K562 (cell line): ENCODE measurements around the gene CTXND1. TPM values are rescaled to one million over a fixed set of nuclear protein-coding genes. Genes with fewer than 3 reads are reported as not detected.
A peak's percentile ranks its signal among the peaks of the same experiment; 100 is the strongest.

Experiments
- AFF4 ChIP-seq: sonication (generic); formaldehyde crosslinking; IDR thresholded peaks from 2 replicates; pipeline ENCODE4 v1.8.0; 2023; ENCODE audit warnings: mild to moderate bottlenecking, missing genetic modification reagents
- ARID1B ChIP-seq: fragments of 450-650 bp; IDR thresholded peaks from 2 replicates; pipeline ENCODE4 v1.6.1; 2016; ENCODE audit warnings: antibody characterized with exemption, mild to moderate bottlenecking, inconsistent platforms
- CEBPZ ChIP-seq: fragments of 150-350 bp; IDR thresholded peaks from 2 replicates; pipeline ENCODE4 v1.6.1; 2014; ENCODE audit warnings: low read depth, mild to moderate bottlenecking, low read length, borderline replicate concordance
- CREB3 ChIP-seq: fragments of 450-650 bp; conservative IDR thresholded peaks from 2 replicates; pipeline ENCODE4 v1.6.1; 2016; ENCODE audit warnings: missing genetic modification characterization, low read depth, mild to moderate bottlenecking, missing compliant biosample characterization, moderate library complexity
- GABPA ChIP-seq: fragments of 200-800 bp; sonication (Bioruptor generic); conservative IDR thresholded peaks from 2 replicates; pipeline ENCODE4 v1.6.1; 2016; ENCODE audit warnings: low read depth, missing genetic modification characterization, missing compliant biosample characterization
- LEF1 ChIP-seq: fragments of 450-650 bp; IDR thresholded peaks from 2 replicates; pipeline ENCODE4 v1.6.1; 2016; ENCODE audit warnings: mild to moderate bottlenecking
- SMARCC2 ChIP-seq: fragments of 450-650 bp; IDR thresholded peaks from 2 replicates; pipeline ENCODE4 v1.6.1; 2017; ENCODE audit warnings: antibody characterized with exemption, moderate library complexity, mild to moderate bottlenecking, low read depth
- SPI1 ChIP-seq: IDR thresholded peaks from 2 replicates; pipeline ENCODE4 v1.6.1; 2011; ENCODE audit warnings: low read depth, low read length, control low read depth, borderline replicate concordance
- THAP12 ChIP-seq: fragments of 250-450 bp; sonication (Bioruptor Pico); IDR thresholded peaks from 2 replicates; pipeline ENCODE4 v1.9.0; 2021; ENCODE audit warnings: mild to moderate bottlenecking, inconsistent platforms
- ZNF518B ChIP-seq: fragments of 250-450 bp; sonication (Bioruptor Pico); IDR thresholded peaks from 2 replicates; pipeline ENCODE4 v1.5.0; 2021; ENCODE audit warnings: mild to moderate bottlenecking, moderate library complexity
- polyA plus RNA-seq, 8 experiments: library from polyadenylated mRNA; depleted of rRNA in 4 of 8; stranded (reverse) in 5 of 8; unstranded in 3 of 8; fragments of >200 nt; fragmentation: Nextera tagmentation in 2 of 8; fragmentation: Illumina TruSeq in 1 of 8; extraction: Ambion mirVana in 2 of 8; extraction: Trizol in 1 of 8; gene quantifications; 2 replicates each; pipeline versions ENCODE4 v1.2.1 to v1.2.3, GENCODE V29; 2011 to 2014; ENCODE audit warnings: inconsistent platforms in 1 of 8, missing spikeins in 1 of 8
- total RNA-seq, 7 experiments: library from RNA; depleted of rRNA in 6 of 7; stranded (reverse); fragments of >200 nt in 6 of 7; fragmentation: Illumina TruSeq in 2 of 7; extraction: Trizol in 2 of 7; gene quantifications; 2 replicates each; pipeline versions ENCODE4 v1.2.1 to v1.2.3, GENCODE V29; 2011 to 2021; ENCODE audit warnings: low replicate concordance in 1 of 7

CTXND1 gene
- total and polyA plus RNA-seq, 9 of the 15 experiments (the other 6 are each of a cell fraction or from before 2014, with no cell fraction given), result 0.04 TPM; not detected in 7

- TF ChIP-seq CREB3 (tag), result no peak
- TF ChIP-seq ARID1B, result peak; percentile 39; the same call in 1 of the 2 replicates
- no peak for TF ChIP-seq ZNF518B (CRISPR knock-in tag)
- TF ChIP-seq CEBPZ, result no peak
- no peak for TF ChIP-seq SMARCC2
- TF ChIP-seq AFF4 (CRISPR knock-in tag), result peak; percentile 58; the same call in 1 of the 2 replicates
- peak; percentile 42; the same call in 1 of the 2 replicates for TF ChIP-seq GABPA (tag)
- TF ChIP-seq SPI1, result 0 out of 2 replicates have a peak, but pooled peaks have one; percentile 21
- TF ChIP-seq THAP12 (CRISPR knock-in tag), result 0 out of 2 replicates have a peak, but pooled peaks have one; percentile 59
- no peak for TF ChIP-seq LEF1
These were observed 98.8 kb downstream of the CTXND1 start, which contains the start of gene FAH (continued) for GRCh38 chr15:80152896-80153876.
